Esophagus squamous epithelium (tissue), 5 donors: Measurements from ENCODE around the gene SETBP1. TPM values are rescaled to one million over a fixed set of nuclear protein-coding genes. Genes with fewer than 3 reads are reported as not detected.

Experiments
- DNase-seq: peaks from one replicate; lab custom pipeline; 2025; lab: John Stamatoyannopoulos, UW
- H3K27ac ChIP-seq, 4 donors: fragments of 200-600 bp; sonication (generic); one replicate each; pipeline ENCODE4 v1.5.1; 2016 to 2019; ENCODE audit warnings: mild to moderate bottlenecking in 1 of 4
- H3K27me3 ChIP-seq, 4 donors: fragments of 200-600 bp; sonication (generic); 1 replicate in 3 of 4; 2 replicates in 1 of 4; pipeline versions ENCODE4 v1.5.1 to v1.6.0; 2017 to 2021; ENCODE audit warnings: antibody characterized with exemption in 1 of 4
- H3K36me3 ChIP-seq, 3 donors: fragments of 200-600 bp; sonication (generic); one replicate each; pipeline ENCODE4 v1.5.1; 2016 to 2019
- H3K4me1 ChIP-seq, 3 donors: fragments of 200-600 bp; sonication (generic); one replicate each; pipeline ENCODE4 v1.5.1; 2017 to 2019
- H3K4me3 ChIP-seq, 4 donors: fragments of 200-600 bp; sonication (generic); 1 replicate in 3 of 4; 2 replicates in 1 of 4; pipeline ENCODE4 v1.5.1; 2016 to 2019; ENCODE audit warnings: mild to moderate bottlenecking in 2 of 4, moderate library complexity in 1 of 4
- H3K9me3 ChIP-seq, 3 donors: fragments of 200-600 bp; sonication (generic); one replicate each; pipeline ENCODE4 v1.5.1; 2016 to 2019
- POLR2A ChIP-seq, 4 donors: fragments of 450-650 bp; IDR thresholded peaks; one replicate each; pipeline ENCODE4 v1.6.1; 2017; ENCODE audit warnings: antibody characterized with exemption in 4 of 4, mild to moderate bottlenecking in 4 of 4, moderate library complexity in 3 of 4
- WGBS, 2 donors: methylation state at CpG; one replicate each; pipeline ENCODE4 v1.1.5; 2018; 5-methylcytosine and 5-hydroxymethylcytosine counted together
- intact Hi-C: fragments of 100-400 bp; cut with DNase I; formaldehyde crosslinking; loops from one replicate; pipeline ENCODE4 v1.15.0; 2022
- total RNA-seq, 4 donors: library from RNA; depleted of rRNA; stranded (reverse); fragments of >200 nt; gene quantifications; one replicate each; pipeline ENCODE4 v1.1.0, GENCODE V29; 2016
- TF ChIP-seq, protein P1 (sequence below), 6 experiments: fragments of 450-650 bp in 4 of 6; fragments of 200-600 bp in 2 of 6; sonication (generic) in 2 of 6; IDR thresholded peaks; one replicate each; pipeline ENCODE4 v1.5.1; 2016 to 2019; ENCODE audit warnings: antibody characterized with exemption in 6 of 6, mild to moderate bottlenecking in 4 of 6, moderate library complexity in 4 of 6
- donor health status: DM: yes; HTN: yes; CAD: no.

Gene SETBP1
- total RNA-seq, 4 donors from 2014 or later: 2.6 to 18.5 (median 6.4) TPM

GRCh38 chr18:44817831-44818473, 137.3 kb downstream of the SETBP1 start:
- 58 to 60% methylated on average over 10 of the region's 10 CpGs for WGBS, 2 donors
- H3K27me3 ChIP-seq: no peaks in the 10 kb centered on the region
- peak overlapping the region in 3 of 4 donors; percentile 40 to 59 (median 43) for H3K27ac ChIP-seq
- no peak overlapping the region for H3K4me3 ChIP-seq
- H3K36me3 ChIP-seq: no peaks in the 10 kb centered on the region
- no peak for TF ChIP-seq POLR2A (IDR thresholded peaks at IDR 0.05)
- TF ChIP-seq, protein P1, sequence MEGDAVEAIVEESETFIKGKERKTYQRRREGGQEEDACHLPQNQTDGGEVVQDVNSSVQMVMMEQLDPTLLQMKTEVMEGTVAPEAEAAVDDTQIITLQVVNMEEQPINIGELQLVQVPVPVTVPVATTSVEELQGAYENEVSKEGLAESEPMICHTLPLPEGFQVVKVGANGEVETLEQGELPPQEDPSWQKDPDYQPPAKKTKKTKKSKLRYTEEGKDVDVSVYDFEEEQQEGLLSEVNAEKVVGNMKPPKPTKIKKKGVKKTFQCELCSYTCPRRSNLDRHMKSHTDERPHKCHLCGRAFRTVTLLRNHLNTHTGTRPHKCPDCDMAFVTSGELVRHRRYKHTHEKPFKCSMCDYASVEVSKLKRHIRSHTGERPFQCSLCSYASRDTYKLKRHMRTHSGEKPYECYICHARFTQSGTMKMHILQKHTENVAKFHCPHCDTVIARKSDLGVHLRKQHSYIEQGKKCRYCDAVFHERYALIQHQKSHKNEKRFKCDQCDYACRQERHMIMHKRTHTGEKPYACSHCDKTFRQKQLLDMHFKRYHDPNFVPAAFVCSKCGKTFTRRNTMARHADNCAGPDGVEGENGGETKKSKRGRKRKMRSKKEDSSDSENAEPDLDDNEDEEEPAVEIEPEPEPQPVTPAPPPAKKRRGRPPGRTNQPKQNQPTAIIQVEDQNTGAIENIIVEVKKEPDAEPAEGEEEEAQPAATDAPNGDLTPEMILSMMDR (IDR thresholded peaks at IDR 0.05): no peak
- H3K4me1 ChIP-seq: peaks cover 3 to 43% (median 6%) of the 10 kb centered on the region in 3 donors
- intact Hi-C loops: no loop called here
- no peaks in the 10 kb centered on the region for H3K9me3 ChIP-seq
- no peak for DNase-seq

GRCh38 chr18:44818668-44819403, 138.1 kb downstream of the SETBP1 start:
- peaks cover 3 to 52% (median 15%) of the 10 kb centered on the region in 3 donors for H3K4me1 ChIP-seq
- H3K4me3 ChIP-seq: no peak overlapping the region
- no peaks in the 10 kb centered on the region for H3K9me3 ChIP-seq
- no peak for DNase-seq
- no peaks in the 10 kb centered on the region for H3K36me3 ChIP-seq
- H3K27ac ChIP-seq: peak overlapping the region in 3 of 4 donors; percentile 40 to 59 (median 43)
- WGBS, 2 donors: 75 to 76% methylated on average over 7 of the region's 7 CpGs
- TF ChIP-seq, protein P1 (IDR thresholded peaks at IDR 0.05): no peak
- intact Hi-C loops: no loop called here
- H3K27me3 ChIP-seq: no peaks in the 10 kb centered on the region

GRCh38 chr18:44819944-44820510, 139.3 kb downstream of the SETBP1 start:
- H3K4me3 ChIP-seq: no peak overlapping the region
- no peak for DNase-seq
- no peaks in the 10 kb centered on the region for H3K27me3 ChIP-seq
- H3K36me3 ChIP-seq: no peaks in the 10 kb centered on the region
- TF ChIP-seq, protein P1 (IDR thresholded peaks at IDR 0.05): no peak
- TF ChIP-seq POLR2A (IDR thresholded peaks at IDR 0.05): no peak
- peak overlapping the region in 1 of 4 donors; percentile 29 for H3K27ac ChIP-seq
- H3K4me1 ChIP-seq: peaks cover 8 to 60% (median 17%) of the 10 kb centered on the region in 3 donors
- 80 to 91% methylated on average over 5 of the region's 6 CpGs for WGBS, 2 donors
- intact Hi-C loops: loop anchor here (10.0 kb wide), 1 partner anchor 135 kb away; the partner anchor contains the start of gene SETBP1
- no peaks in the 10 kb centered on the region for H3K9me3 ChIP-seq

DNA sequence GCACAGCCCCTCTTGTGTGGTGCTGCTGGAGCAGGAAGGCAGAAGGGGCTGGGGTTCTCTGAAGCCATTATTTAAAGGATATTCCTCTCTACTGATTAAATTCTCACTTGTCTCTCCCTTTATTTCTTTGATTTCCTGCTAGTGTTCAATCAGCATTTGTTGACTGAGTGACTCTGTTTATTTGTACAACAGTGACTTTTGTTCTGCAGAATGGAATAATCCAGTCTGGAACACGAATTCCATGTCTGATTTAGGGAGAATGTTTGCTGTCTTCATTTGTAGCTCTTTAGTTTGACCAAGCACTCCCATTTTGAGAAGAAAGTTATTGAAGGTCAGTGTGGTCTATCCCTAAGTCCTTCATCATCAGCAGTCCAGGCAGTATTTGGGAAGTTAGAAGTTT, 141.2 kb downstream of the SETBP1 start:
- Histone ChIP-seq H3K27me3 (no peaks in the 10 kb centered on the region), H3K4me3 (no peak overlapping the region), H3K4me1 (peaks cover 17 to 65% (median 26%) of the 10 kb centered on the region in 3 donors), H3K27ac (no peak overlapping the region), H3K36me3 (no peaks in the 10 kb centered on the region), H3K9me3 (no peaks in the 10 kb centered on the region)
- no peak for DNase-seq
- TF ChIP-seq, protein P1 (IDR thresholded peaks at IDR 0.05): no peak
- no peak for TF ChIP-seq POLR2A (IDR thresholded peaks at IDR 0.05)
- intact Hi-C loops: loop anchor here (10.0 kb wide), 1 partner anchor 137 kb away; the partner anchor contains the start of gene SETBP1
- 53 to 69% methylated on average over 1 of the region's 1 CpG for WGBS, 2 donors
